Measurements from ENCODE around the gene PRPS1L1.

The PRPS1L1 gene

DNA sequence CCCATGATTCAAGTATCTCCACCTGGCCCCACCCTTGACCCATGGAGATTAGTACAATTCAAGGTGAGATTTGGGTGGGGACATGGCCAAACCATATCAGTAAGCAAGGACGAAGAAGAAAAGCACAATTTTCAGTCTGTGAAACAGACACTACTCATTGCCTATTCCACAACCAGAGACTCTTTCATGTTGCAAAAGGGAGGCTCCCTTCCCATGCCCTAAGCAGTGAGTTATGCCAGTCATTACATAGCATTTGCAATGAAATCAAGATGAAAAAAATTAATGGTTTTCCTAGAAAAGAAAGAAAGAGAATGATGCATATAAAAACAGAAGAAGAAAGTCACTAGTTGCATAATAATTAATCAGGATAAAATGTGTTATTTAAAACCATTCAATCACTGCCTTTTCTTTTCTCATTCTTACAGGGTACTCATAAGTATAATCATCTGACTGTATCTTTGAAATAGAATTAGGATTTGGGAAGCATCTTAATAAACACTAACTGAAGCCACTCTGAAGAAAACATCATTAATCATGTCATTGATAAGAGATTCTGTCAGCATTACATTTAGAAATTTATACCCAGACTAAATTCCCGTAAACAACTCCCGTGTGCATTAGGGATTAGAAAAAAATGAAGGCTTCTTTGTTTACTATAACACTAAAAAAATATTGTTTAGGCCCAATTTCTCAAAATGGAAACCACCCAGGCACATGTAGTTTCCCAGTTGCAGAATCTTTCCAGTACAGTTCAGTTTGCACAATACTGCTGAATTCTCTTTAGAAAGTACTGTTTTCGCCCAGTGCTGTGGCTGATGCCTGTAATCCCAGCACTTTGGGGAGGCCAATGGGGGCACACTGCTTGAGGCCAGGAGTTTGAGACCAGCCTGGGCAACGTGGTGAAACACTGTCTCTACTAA lies 9.1 kb downstream of the PRPS1L1 start:
- TF ChIP-seq, protein P1, sequence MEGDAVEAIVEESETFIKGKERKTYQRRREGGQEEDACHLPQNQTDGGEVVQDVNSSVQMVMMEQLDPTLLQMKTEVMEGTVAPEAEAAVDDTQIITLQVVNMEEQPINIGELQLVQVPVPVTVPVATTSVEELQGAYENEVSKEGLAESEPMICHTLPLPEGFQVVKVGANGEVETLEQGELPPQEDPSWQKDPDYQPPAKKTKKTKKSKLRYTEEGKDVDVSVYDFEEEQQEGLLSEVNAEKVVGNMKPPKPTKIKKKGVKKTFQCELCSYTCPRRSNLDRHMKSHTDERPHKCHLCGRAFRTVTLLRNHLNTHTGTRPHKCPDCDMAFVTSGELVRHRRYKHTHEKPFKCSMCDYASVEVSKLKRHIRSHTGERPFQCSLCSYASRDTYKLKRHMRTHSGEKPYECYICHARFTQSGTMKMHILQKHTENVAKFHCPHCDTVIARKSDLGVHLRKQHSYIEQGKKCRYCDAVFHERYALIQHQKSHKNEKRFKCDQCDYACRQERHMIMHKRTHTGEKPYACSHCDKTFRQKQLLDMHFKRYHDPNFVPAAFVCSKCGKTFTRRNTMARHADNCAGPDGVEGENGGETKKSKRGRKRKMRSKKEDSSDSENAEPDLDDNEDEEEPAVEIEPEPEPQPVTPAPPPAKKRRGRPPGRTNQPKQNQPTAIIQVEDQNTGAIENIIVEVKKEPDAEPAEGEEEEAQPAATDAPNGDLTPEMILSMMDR (IDR thresholded peaks at IDR 0.05; ENCODE audit: control insufficient read depth, extremely low read depth, insufficient read depth), result no peak
- no peak for DNase-seq (ENCODE audit: low read depth)
- no peak overlapping the region for H3K4me3 ChIP-seq (ENCODE audit: low read depth, low read length)

DNA sequence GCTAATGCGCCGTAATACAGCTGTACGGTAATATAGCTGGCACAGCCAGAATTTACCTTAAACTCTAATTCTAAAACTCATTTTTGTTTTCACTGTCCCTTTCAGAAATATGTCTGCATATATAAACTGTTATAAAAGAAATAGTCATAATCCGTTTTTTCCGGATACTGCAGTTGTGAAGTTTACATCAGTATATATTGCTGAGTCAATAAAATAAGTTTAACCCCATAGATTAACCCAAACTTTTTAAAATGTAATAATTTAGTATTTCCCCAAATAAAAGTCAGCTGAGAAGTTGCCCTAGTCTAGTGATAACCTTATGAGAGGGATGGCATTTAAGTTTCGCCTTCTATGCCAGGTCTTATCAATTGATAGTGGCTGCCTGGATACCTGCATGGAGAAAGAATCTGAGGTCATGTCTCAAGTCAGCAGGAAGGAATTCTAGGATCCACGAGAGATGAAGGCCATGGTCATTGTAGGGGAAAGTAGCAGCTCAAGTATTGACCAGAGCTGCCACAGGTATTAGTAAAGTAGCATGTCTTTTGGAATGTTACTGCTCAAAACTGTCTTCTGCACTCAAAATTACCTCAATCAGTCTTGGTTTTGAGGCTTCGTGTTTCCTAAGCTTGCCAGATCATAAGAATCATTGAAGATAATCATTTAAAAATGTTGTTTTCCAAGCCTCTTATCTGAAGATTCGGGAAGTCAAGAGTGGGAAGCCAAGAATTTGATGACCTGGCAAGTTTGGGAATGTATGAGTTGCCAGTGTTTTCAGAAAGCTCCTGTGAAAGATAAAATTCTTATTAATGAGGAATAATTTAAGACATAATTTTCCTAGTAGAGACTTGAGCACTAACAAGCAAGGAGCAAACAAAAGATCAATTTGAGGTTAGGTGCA lies 10.8 kb downstream of the PRPS1L1 start:
- H3K4me3 ChIP-seq (ENCODE audit: low read depth, low read length), result no peak overlapping the region
- TF ChIP-seq, protein P1 (IDR thresholded peaks at IDR 0.05; ENCODE audit: control insufficient read depth, extremely low read depth, insufficient read depth), result no peak
- DNase-seq (ENCODE audit: low read depth), result no peak

DNA sequence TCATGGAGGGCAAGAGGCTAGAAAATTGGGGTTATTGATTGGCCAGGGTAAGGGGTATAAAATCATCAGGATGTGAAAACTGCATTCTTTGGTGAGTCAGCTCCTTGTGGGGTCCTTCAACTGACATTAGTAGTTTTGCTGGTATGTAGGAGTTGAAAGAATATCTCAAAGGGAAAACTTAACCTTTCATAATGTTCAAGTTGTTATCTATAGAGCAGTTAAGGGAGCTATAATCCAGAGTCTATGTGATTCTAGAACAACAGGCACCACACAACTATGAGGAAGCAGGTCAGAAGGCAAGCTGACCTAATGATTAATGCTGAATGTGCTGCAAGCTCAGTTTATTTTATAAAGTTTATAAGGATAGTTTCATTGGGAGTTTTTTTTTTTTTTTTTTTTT lies 13.7 kb downstream of the PRPS1L1 start:
- DNase-seq (ENCODE audit: low read depth), result no peak
- TF ChIP-seq, protein P1 (IDR thresholded peaks at IDR 0.05; ENCODE audit: control insufficient read depth, extremely low read depth, insufficient read depth), result no peak
- H3K4me3 ChIP-seq (ENCODE audit: low read depth, low read length), result no peak overlapping the region

DNA sequence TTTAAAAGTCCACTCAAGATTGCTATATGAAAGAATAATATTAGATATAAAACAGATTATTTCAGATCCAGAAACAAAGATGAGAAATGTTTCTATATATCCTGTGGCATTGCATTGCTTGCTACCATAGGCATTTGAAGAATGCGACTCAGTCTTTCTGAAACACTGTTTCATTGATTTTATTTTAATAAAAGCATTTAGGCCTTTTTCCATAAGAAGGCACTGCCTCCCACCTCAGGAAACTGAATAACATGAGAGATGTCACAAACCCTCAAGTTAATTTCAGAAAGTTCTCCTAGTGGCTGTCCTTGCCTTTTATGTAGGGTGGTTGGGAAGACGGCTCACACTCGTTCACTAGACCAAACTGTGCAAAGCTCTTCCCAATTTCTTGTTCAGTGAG lies 23.3 kb downstream of the PRPS1L1 start:
- DNase-seq (ENCODE audit: low read depth), result no peak
- no peak overlapping the region for H3K4me3 ChIP-seq (ENCODE audit: low read depth, low read length)
- TF ChIP-seq, protein P1 (IDR thresholded peaks at IDR 0.05; ENCODE audit: control insufficient read depth, extremely low read depth, insufficient read depth), result no peak

DNA sequence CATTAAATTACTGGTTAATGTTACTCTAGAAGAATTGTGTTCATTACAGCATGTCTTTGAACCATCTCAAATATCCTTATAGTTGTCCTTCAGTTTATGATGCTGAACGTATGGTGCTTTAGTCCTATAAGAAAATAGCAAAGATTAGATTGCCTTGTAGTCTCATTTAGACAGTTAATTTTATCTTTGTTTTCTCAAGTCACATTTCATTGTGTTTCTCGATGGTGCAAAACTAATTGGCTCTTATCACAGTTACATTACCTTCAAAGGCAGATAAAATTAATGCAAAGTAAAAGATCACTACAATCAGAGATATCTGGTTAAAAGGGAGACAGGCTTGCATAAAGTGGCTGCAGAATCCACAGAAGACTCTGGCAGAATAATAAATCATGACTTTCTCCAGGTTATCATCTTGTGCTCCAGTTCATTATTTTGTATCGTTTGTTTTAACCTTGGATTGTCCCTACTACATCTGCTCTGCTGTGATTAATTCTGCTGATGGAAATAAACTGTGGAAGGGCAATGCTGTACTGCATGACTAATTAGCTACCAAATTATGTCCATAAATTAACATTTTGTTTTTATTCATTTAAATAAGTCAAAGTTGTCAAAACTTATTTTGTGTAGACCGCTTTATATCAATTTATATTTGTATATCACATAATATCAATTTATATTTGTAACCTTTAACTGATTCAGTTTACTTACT lies 24.2 kb downstream of the PRPS1L1 start:
- no peak for DNase-seq (ENCODE audit: low read depth)
- no peak overlapping the region for H3K4me3 ChIP-seq (ENCODE audit: low read depth, low read length)
- TF ChIP-seq, protein P1 (IDR thresholded peaks at IDR 0.05; ENCODE audit: control insufficient read depth, extremely low read depth, insufficient read depth), result no peak

DNA sequence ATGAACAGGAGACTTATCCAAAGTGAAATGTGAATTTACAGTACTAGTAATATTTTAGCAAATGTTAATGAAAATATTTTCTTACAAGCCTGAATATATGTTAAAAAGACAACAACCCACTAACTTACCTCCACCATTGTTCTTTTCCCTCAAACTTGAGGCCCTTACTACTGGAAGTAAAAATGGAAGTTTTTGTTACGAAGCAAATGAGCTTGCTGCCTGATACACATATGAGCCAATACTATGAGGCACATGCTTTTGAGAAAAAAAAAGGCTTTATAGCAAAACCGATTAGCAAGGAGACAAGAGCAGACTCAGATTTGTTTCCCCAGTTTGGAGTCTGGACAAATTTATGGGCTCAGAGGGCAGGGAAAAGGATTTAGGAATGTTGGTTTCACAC lies 29.0 kb downstream of the PRPS1L1 start:
- no peak for DNase-seq (ENCODE audit: low read depth)
- H3K4me3 ChIP-seq (ENCODE audit: low read depth, low read length), result no peak overlapping the region
- TF ChIP-seq, protein P1 (IDR thresholded peaks at IDR 0.05; ENCODE audit: control insufficient read depth, extremely low read depth, insufficient read depth), result no peak
